Measurements from ENCODE around the gene SERPINE2.

The SERPINE2 gene

GRCh38 chr2:224036731-224037361 lies 2.2 kb downstream of the SERPINE2 start:
- ATAC-seq (no peak), DNase-seq (no peak)
- Mint-ChIP-seq H3K9me3 (no peaks in the 10 kb centered on the region), H3K4me3 (peak overlapping the region; percentile 96), H3K4me1 (peaks cover 49% of the 10 kb centered on the region), H3K27ac (no peak overlapping the region), H3K27me3 (peaks cover 36% of the 10 kb centered on the region), H3K36me3 (ENCODE audit: low read depth) (peaks cover 1% of the 10 kb centered on the region)

GRCh38 chr2:224034017-224034416 lies 5.1 kb downstream of the SERPINE2 start:
- Mint-ChIP-seq H3K27me3 (peaks cover 17% of the 10 kb centered on the region), H3K27ac (no peak overlapping the region), H3K4me3 (no peak overlapping the region), H3K4me1 (peaks cover 57% of the 10 kb centered on the region), H3K9me3 (no peaks in the 10 kb centered on the region), H3K36me3 (ENCODE audit: low read depth) (peaks cover 2% of the 10 kb centered on the region)
- DNase-seq (no peak), ATAC-seq (no peak)

- H3K4me3 Mint-ChIP-seq: no peak overlapping the region
- H3K27ac Mint-ChIP-seq: no peak overlapping the region
- H3K9me3 Mint-ChIP-seq: no peaks in the 10 kb centered on the region
- ATAC-seq (no peak), DNase-seq (no peak)
- H3K36me3 Mint-ChIP-seq (ENCODE audit: low read depth): peaks cover 2% of the 10 kb centered on the region
- peaks cover 17% of the 10 kb centered on the region for H3K27me3 Mint-ChIP-seq
- H3K4me1 Mint-ChIP-seq: peaks cover 61% of the 10 kb centered on the region
Measured at GRCh38 chr2:224033601-224034000, 5.5 kb downstream of the SERPINE2 start.

GRCh38 chr2:224032283-224032682 lies 6.8 kb downstream of the SERPINE2 start:
- Mint-ChIP-seq H3K9me3 (peaks cover 4% of the 10 kb centered on the region), H3K36me3 (ENCODE audit: low read depth) (peaks cover 2% of the 10 kb centered on the region), H3K27me3 (peaks cover 8% of the 10 kb centered on the region), H3K4me1 (peaks cover 65% of the 10 kb centered on the region), H3K4me3 (no peak overlapping the region), H3K27ac (no peak overlapping the region)
- DNase-seq (no peak), ATAC-seq (no peak)

- ATAC-seq (no peak), DNase-seq (no peak)
- H3K4me1 Mint-ChIP-seq: peaks cover 67% of the 10 kb centered on the region
- H3K9me3 Mint-ChIP-seq: peaks cover 8% of the 10 kb centered on the region
- H3K27ac Mint-ChIP-seq: no peak overlapping the region
- peaks cover 6% of the 10 kb centered on the region for H3K36me3 Mint-ChIP-seq (ENCODE audit: low read depth)
- no peak overlapping the region for H3K4me3 Mint-ChIP-seq
- H3K27me3 Mint-ChIP-seq: peaks cover 4% of the 10 kb centered on the region
Measured at GRCh38 chr2:224031358-224031970, 7.6 kb downstream of the SERPINE2 start.

GRCh38 chr2:224030786-224031185 lies 8.3 kb downstream of the SERPINE2 start:
- Mint-ChIP-seq H3K27me3 (peaks cover 4% of the 10 kb centered on the region), H3K4me3 (no peak overlapping the region), H3K4me1 (peaks cover 70% of the 10 kb centered on the region), H3K27ac (no peak overlapping the region), H3K36me3 (ENCODE audit: low read depth) (peaks cover 11% of the 10 kb centered on the region), H3K9me3 (peaks cover 12% of the 10 kb centered on the region)
- ATAC-seq (no peak), DNase-seq (no peak)

GRCh38 chr2:224029876-224030275 lies 9.2 kb downstream of the SERPINE2 start:
- ATAC-seq (no peak), DNase-seq (no peak)
- H3K36me3 Mint-ChIP-seq (ENCODE audit: low read depth): peaks cover 11% of the 10 kb centered on the region
- peaks cover 79% of the 10 kb centered on the region for H3K4me1 Mint-ChIP-seq
- peaks cover 16% of the 10 kb centered on the region for H3K9me3 Mint-ChIP-seq
- no peak overlapping the region for H3K27ac Mint-ChIP-seq
- H3K4me3 Mint-ChIP-seq: no peak overlapping the region
- H3K27me3 Mint-ChIP-seq: peaks cover 4% of the 10 kb centered on the region

GRCh38 chr2:224027931-224028330 lies 11.2 kb downstream of the SERPINE2 start:
- peaks cover 16% of the 10 kb centered on the region for H3K9me3 Mint-ChIP-seq
- no peaks in the 10 kb centered on the region for H3K27me3 Mint-ChIP-seq
- H3K4me1 Mint-ChIP-seq: peaks cover 86% of the 10 kb centered on the region
- no peak for ATAC-seq
- DNase-seq: no peak
- no peak overlapping the region for H3K4me3 Mint-ChIP-seq
- H3K27ac Mint-ChIP-seq: peak overlapping the region; percentile 97
- peaks cover 11% of the 10 kb centered on the region for H3K36me3 Mint-ChIP-seq (ENCODE audit: low read depth)

GRCh38 chr2:224027070-224027469 lies 12.0 kb downstream of the SERPINE2 start:
- H3K4me1 Mint-ChIP-seq: peaks cover 85% of the 10 kb centered on the region
- ATAC-seq (no peak), DNase-seq (no peak)
- no peaks in the 10 kb centered on the region for H3K27me3 Mint-ChIP-seq
- H3K27ac Mint-ChIP-seq: peak overlapping the region; percentile 97
- peaks cover 16% of the 10 kb centered on the region for H3K9me3 Mint-ChIP-seq
- H3K36me3 Mint-ChIP-seq (ENCODE audit: low read depth): peaks cover 11% of the 10 kb centered on the region
- no peak overlapping the region for H3K4me3 Mint-ChIP-seq

GRCh38 chr2:224025874-224026273 lies 13.2 kb downstream of the SERPINE2 start:
- H3K9me3 Mint-ChIP-seq: peaks cover 16% of the 10 kb centered on the region
- H3K36me3 Mint-ChIP-seq (ENCODE audit: low read depth): peaks cover 9% of the 10 kb centered on the region
- H3K4me1 Mint-ChIP-seq: peaks cover 83% of the 10 kb centered on the region
- H3K27me3 Mint-ChIP-seq: no peaks in the 10 kb centered on the region
- ATAC-seq: peak; percentile 97
- peak overlapping the region; percentile 75 for H3K4me3 Mint-ChIP-seq
- peak; percentile 58 for DNase-seq
- peak overlapping the region; percentile 97 for H3K27ac Mint-ChIP-seq

- H3K4me1 Mint-ChIP-seq: peaks cover 75% of the 10 kb centered on the region
- H3K27ac Mint-ChIP-seq: peak overlapping the region; percentile 97
- H3K36me3 Mint-ChIP-seq (ENCODE audit: low read depth): peaks cover 9% of the 10 kb centered on the region
- H3K27me3 Mint-ChIP-seq: no peaks in the 10 kb centered on the region
- no peak for DNase-seq
- no peak for ATAC-seq
- peaks cover 16% of the 10 kb centered on the region for H3K9me3 Mint-ChIP-seq
- peak overlapping the region; percentile 12 for H3K4me3 Mint-ChIP-seq
Measured at GRCh38 chr2:224024270-224024669, 14.8 kb downstream of the SERPINE2 start.

GRCh38 chr2:224023188-224023587 lies 15.9 kb downstream of the SERPINE2 start:
- peaks cover 64% of the 10 kb centered on the region for H3K4me1 Mint-ChIP-seq
- peak overlapping the region; percentile 53 for H3K27ac Mint-ChIP-seq
- no peak overlapping the region for H3K4me3 Mint-ChIP-seq
- peaks cover 16% of the 10 kb centered on the region for H3K9me3 Mint-ChIP-seq
- DNase-seq: no peak
- no peak for ATAC-seq
- peaks cover 9% of the 10 kb centered on the region for H3K36me3 Mint-ChIP-seq (ENCODE audit: low read depth)
- no peaks in the 10 kb centered on the region for H3K27me3 Mint-ChIP-seq

- DNase-seq: no peak
- ATAC-seq: no peak
- peaks cover 57% of the 10 kb centered on the region for H3K4me1 Mint-ChIP-seq
- H3K9me3 Mint-ChIP-seq: peaks cover 14% of the 10 kb centered on the region
- no peaks in the 10 kb centered on the region for H3K27me3 Mint-ChIP-seq
- peak overlapping the region; percentile 53 for H3K27ac Mint-ChIP-seq
- peaks cover 9% of the 10 kb centered on the region for H3K36me3 Mint-ChIP-seq (ENCODE audit: low read depth)
- H3K4me3 Mint-ChIP-seq: no peak overlapping the region
Measured at GRCh38 chr2:224022486-224022885, 16.6 kb downstream of the SERPINE2 start.

- no peak for DNase-seq
- no peaks in the 10 kb centered on the region for H3K27me3 Mint-ChIP-seq
- no peak overlapping the region for H3K4me3 Mint-ChIP-seq
- peaks cover 49% of the 10 kb centered on the region for H3K4me1 Mint-ChIP-seq
- no peak for ATAC-seq
- H3K9me3 Mint-ChIP-seq: peaks cover 3% of the 10 kb centered on the region
- no peak overlapping the region for H3K27ac Mint-ChIP-seq
- no peaks in the 10 kb centered on the region for H3K36me3 Mint-ChIP-seq (ENCODE audit: low read depth)
Measured at GRCh38 chr2:224020523-224020922, 18.6 kb downstream of the SERPINE2 start.

GRCh38 chr2:224017957-224018356 lies 21.1 kb downstream of the SERPINE2 start:
- ATAC-seq: no peak
- Mint-ChIP-seq H3K4me3 (no peak overlapping the region), H3K27ac (no peak overlapping the region), H3K4me1 (peaks cover 27% of the 10 kb centered on the region), H3K36me3 (ENCODE audit: low read depth) (no peaks in the 10 kb centered on the region), H3K9me3 (no peaks in the 10 kb centered on the region), H3K27me3 (no peaks in the 10 kb centered on the region)
- DNase-seq: no peak
